GM13977 (cell line): ENCODE results near the gene ATOSA.

Experiments
- DNase-seq: peaks from one replicate; pipeline ENCODE4 v3.0.0; 2012; ENCODE audit warnings: low spot score
- in situ Hi-C: fragments of 300-500 bp; cut with MboI; formaldehyde crosslinking; loops from one replicate; pipeline ENCODE4 v1.12.0; 2022; ENCODE audit warnings: low sequenced_read_pairs, low pct_unique_long_range_greater_than_20kb, mixed read lengths, inconsistent platforms; ENCODE audit not compliant: unreplicated experiment
- TF ChIP-seq, protein P1 (sequence below): IDR thresholded peaks from 2 replicates; pipeline ENCODE4 v1.5.1; 2012; ENCODE audit warnings: mild to moderate bottlenecking, control low read depth; ENCODE audit not compliant: insufficient read depth; ENCODE audit errors: extremely low read depth, missing control alignments

ATOSA gene

DNA sequence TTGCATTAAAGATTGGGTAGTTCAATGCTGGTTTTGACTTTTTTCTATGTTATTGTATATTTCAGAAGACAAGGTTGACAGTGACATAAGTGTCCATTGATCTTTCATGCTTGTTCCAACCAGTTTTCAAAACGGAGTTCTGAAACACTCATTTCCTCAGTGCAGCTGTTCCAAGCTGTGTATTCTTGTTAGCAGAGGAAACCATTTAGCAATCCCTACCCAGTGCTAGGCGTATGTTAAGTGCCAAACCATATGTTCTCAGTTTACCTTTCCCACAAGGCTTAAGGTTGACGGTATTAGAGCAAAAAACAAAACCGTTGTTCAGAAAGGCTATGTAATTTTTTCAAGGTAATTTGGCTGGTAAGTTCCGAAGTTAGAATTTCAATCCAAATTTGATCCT lies 9.1 kb downstream of the ATOSA start:
- in situ Hi-C loops, result no loop called here
- no peak for DNase-seq

DNA sequence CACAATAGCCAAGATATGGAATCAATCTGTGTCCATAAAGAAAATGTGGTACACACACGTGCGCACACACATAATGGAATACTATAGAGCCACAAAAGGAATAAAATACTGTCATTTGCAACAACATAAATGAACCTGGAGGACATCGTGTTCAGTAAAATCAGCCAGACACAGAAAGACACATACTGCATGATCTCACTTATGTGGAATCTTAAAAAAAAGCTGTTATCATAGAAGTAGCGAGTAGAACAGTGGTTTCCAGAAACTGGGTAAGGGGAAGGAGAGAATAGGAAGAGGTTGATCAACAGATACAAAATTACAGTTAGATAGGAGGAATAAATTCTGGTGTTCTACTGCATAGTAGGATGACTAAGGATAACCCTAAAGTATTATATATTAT lies 11.1 kb downstream of the ATOSA start:
- in situ Hi-C loops, result no loop called here
- DNase-seq, result no peak
- TF ChIP-seq, protein P1, sequence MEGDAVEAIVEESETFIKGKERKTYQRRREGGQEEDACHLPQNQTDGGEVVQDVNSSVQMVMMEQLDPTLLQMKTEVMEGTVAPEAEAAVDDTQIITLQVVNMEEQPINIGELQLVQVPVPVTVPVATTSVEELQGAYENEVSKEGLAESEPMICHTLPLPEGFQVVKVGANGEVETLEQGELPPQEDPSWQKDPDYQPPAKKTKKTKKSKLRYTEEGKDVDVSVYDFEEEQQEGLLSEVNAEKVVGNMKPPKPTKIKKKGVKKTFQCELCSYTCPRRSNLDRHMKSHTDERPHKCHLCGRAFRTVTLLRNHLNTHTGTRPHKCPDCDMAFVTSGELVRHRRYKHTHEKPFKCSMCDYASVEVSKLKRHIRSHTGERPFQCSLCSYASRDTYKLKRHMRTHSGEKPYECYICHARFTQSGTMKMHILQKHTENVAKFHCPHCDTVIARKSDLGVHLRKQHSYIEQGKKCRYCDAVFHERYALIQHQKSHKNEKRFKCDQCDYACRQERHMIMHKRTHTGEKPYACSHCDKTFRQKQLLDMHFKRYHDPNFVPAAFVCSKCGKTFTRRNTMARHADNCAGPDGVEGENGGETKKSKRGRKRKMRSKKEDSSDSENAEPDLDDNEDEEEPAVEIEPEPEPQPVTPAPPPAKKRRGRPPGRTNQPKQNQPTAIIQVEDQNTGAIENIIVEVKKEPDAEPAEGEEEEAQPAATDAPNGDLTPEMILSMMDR, result no peak

More for the DNA sequence above, 9.1 kb downstream of the ATOSA start:
- TF ChIP-seq, protein P1, result no peak

DNA sequence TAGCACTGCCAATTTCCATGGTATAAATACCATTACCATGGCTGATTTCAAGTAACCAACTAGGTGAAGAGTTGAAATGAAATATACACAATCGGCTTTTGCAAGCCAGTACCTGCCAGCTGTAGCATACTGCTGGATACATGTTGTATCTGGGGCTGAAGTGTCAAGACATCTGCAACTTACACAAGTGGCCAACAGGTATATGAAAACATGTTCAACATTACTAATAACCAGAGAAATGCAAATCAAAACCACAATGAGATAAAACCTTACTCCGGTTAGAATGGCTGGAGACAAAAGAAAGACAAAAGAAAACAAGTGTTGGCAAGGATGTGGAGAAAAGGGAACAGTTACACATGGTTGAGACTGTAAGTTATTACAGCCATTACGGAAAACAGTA lies 11.6 kb downstream of the ATOSA start:
- no peak for DNase-seq
- TF ChIP-seq, protein P1, result no peak
- in situ Hi-C loops, result no loop called here

DNA sequence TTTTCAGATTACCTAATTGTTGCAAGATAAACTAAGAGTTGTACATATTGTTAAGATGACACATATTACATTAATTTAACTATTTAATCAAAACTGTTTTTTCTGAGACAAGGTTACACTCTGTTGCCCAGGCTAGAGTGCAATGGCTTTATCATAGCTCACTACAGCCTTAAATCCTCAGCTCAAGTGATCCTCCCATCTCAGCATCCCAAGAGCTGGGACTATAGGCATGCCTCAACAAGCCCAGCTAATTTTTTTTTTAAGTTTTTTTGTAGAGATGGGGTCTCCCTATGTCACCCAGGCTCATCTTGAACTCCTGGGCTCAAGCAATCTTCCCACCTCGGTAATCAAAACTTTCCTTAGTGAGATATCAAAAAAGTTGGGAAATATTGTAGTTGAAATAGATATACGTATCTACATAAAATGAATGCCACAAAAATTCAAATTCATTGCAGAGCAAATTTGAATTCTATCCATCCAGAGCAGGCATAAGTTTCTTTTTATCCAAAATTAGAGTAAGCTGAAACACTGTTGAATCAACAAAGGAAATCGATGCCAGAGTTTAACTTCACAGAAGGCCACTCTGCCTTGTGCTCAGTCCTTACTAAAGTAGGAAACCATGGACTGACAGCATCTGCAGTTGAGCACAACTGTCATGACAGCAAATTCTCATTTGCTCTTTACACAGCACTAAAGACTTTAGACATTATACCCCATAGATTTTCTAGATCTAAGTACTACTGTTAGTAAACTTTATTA lies 15.5 kb downstream of the ATOSA start:
- in situ Hi-C loops, result no loop called here
- TF ChIP-seq, protein P1, result no peak
- no peak for DNase-seq

DNA sequence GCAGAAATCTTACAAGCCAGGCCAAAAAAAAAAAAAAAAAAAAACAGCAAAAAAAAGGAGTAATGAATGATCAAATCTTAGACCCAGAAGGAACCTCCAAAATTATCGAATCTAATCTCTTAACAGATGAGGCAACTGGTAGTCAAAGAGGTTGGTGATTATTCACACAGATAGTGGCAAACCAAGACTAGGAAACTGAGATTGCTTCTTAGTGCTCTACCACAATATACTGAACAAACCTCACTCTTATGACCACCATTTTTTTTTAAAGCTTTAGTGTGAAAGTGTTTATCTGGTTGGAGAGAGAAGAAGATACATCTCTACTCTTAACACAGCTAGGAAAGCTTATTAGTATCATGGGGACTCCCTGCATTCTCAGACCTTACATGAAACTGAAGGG lies 17.3 kb downstream of the ATOSA start:
- in situ Hi-C loops, result no loop called here
- DNase-seq, result no peak
- TF ChIP-seq, protein P1, result no peak

DNA sequence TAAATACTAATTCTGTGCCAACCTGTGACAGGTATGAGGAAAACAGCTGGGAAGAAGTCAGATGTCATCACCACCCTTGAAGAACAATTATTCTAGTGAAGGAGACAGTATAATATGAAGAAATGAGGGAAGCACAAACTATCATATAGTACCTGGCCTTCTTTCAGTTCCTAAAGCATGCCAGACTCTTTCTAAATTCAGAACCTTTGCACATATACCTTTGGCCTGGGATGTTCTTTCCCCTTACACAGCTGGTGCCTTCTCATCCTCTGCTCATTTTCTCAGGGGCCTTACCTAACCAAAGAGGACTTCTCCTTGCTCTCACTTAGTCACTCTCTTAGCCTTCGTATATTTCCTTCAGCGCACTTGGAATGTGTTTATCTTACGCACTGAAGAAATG lies 19.0 kb downstream of the ATOSA start:
- in situ Hi-C loops, result no loop called here
- TF ChIP-seq, protein P1, result no peak
- no peak for DNase-seq

DNA sequence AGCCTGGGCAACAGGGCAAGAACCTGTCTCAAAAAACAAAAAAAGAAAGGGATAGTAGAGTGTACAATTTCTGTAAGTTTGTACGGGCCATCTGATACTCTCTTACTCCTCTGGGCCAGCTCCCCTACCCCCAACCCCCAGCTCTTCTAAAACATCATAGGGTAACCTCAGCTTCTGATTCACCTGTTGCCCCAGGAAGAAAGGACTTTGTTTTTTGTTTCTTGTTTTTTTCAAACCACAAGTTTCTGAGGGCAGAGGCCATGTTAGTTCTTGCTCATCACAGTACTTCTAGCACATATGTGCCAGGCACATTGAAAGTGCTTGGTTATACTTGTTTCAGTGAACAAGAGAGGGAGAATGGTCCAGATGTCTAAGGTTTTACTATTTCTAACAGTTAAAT lies 20.2 kb downstream of the ATOSA start:
- peak; percentile 27 for DNase-seq
- in situ Hi-C loops, result no loop called here
- TF ChIP-seq, protein P1, result no peak
